Measurements from ENCODE around the gene TRIM41. TPM values are rescaled to one million over a fixed set of nuclear protein-coding genes. Genes with fewer than 3 reads are reported as not detected.

Gene TRIM41
- total and polyA plus RNA-seq, 9 of the 15 experiments (the other 6 are each of a cell fraction or from before 2014, with no cell fraction given) = 1.8 to 47.6 (median 20.9) TPM

GRCh38 chr5:181191526-181192336 is 31.4 kb upstream of the TRIM41 start (continued):
- TF ChIP-seq, protein P1, sequence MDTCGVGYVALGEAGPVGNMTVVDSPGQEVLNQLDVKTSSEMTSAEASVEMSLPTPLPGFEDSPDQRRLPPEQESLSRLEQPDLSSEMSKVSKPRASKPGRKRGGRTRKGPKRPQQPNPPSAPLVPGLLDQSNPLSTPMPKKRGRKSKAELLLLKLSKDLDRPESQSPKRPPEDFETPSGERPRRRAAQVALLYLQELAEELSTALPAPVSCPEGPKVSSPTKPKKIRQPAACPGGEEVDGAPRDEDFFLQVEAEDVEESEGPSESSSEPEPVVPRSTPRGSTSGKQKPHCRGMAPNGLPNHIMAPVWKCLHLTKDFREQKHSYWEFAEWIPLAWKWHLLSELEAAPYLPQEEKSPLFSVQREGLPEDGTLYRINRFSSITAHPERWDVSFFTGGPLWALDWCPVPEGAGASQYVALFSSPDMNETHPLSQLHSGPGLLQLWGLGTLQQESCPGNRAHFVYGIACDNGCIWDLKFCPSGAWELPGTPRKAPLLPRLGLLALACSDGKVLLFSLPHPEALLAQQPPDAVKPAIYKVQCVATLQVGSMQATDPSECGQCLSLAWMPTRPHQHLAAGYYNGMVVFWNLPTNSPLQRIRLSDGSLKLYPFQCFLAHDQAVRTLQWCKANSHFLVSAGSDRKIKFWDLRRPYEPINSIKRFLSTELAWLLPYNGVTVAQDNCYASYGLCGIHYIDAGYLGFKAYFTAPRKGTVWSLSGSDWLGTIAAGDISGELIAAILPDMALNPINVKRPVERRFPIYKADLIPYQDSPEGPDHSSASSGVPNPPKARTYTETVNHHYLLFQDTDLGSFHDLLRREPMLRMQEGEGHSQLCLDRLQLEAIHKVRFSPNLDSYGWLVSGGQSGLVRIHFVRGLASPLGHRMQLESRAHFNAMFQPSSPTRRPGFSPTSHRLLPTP (IDR thresholded peaks at IDR 0.05; ENCODE audit: borderline replicate concordance, extremely low read depth, insufficient read length) = peak; percentile 89
- peak; percentile 15; the same call in 1 of the 2 replicates for TF ChIP-seq ZNF695 (CRISPR knock-in tag; IDR thresholded peaks at IDR 0.05)
- peak in 1 of 3 experiments; percentile 75; a peak in 2 of 6 replicates for TF ChIP-seq ZBTB11 (CRISPR knock-in tag; IDR thresholded peaks at IDR 0.05)
- TF ChIP-seq U2AF1 (optimal IDR thresholded peaks at IDR 0.05; ENCODE audit: low read depth, low read length) = no peak
- no peak for TF ChIP-seq CUX1 (CRISPR knock-in tag; IDR thresholded peaks at IDR 0.05)
- TF ChIP-seq MYNN (IDR thresholded peaks at IDR 0.05) = no peak
- no peak for TF ChIP-seq MYNN (CRISPR knock-in tag; IDR thresholded peaks at IDR 0.05)
- TF ChIP-seq EZH2 (IDR thresholded peaks at IDR 0.05; ENCODE audit: borderline replicate concordance, low read depth, low read length) = no peak
- peak; percentile 53; the same call in 1 of the 2 replicates for TF ChIP-seq GTF2F1 (IDR thresholded peaks at IDR 0.05; ENCODE audit: low read depth, low read length)
- TF ChIP-seq GABPB1 (CRISPR knock-in tag; IDR thresholded peaks at IDR 0.05) = peak; percentile 79
- no peak for TF ChIP-seq ZBTB8A (IDR thresholded peaks at IDR 0.05; ENCODE audit: partially characterized antibody)
- TF ChIP-seq ZZZ3 (IDR thresholded peaks at IDR 0.05) = no peak

All from K562 (cell line).